A673 (cell line): ENCODE measurements around the gene PDE11A. TPM values are rescaled to one million over a fixed set of nuclear protein-coding genes. Genes with fewer than 3 reads are reported as not detected.

Experiments
- BruUV-seq: library from RNA; stranded (reverse); fragments of 400-500 nt; replicated peaks from 2 replicates; lab custom pipeline; 2021; lab: Mats Ljungman, UMichigan
- CTCF ChIA-PET: fragments of 300-600 bp; sonication (Branson Sonifier 250); formaldehyde crosslinking; loops from one replicate; lab custom pipeline; 2022; ENCODE audit warnings: antibody characterized with exemption; lab: Charles Lee
- POLR2A ChIA-PET: fragments of 300-600 bp; sonication (Branson Sonifier 250); formaldehyde crosslinking; loops from one replicate; lab custom pipeline; 2022; ENCODE audit warnings: antibody characterized with exemption; ENCODE audit not compliant: low non-redundant PET; lab: Charles Lee
- DNase-seq: peaks from one replicate; pipeline ENCODE4 v3.0.0-alpha.2; 2015; ENCODE audit warnings: low spot score
- H3K27ac ChIP-seq: fragments of 200-600 bp; sonication (generic); 2 replicates; pipeline ENCODE4 v1.5.1; 2016; ENCODE audit warnings: mixed run types, low read depth, mild to moderate bottlenecking, mixed read lengths, antibody characterized with exemption, low read length; ENCODE audit not compliant: poor library complexity, severe bottlenecking
- H3K27me3 ChIP-seq: fragments of 200-600 bp; sonication (generic); replicated peaks from 2 replicates; pipeline ENCODE4 v1.6.1; 2017; ENCODE audit warnings: mixed run types, low read depth, mild to moderate bottlenecking, mixed read lengths, antibody characterized with exemption, low read length; ENCODE audit not compliant: insufficient read depth, poor library complexity
- H3K36me3 ChIP-seq: fragments of 200-600 bp; sonication (generic); 2 replicates; pipeline ENCODE4 v1.6.1; 2016; ENCODE audit warnings: mixed run types, mild to moderate bottlenecking, mixed read lengths, antibody characterized with exemption, low read length; ENCODE audit not compliant: insufficient read depth, poor library complexity, severe bottlenecking
- H3K4me1 ChIP-seq: fragments of 200-600 bp; sonication (generic); 2 replicates; pipeline ENCODE4 v1.6.1; 2017; ENCODE audit warnings: mixed run types, mild to moderate bottlenecking, mixed read lengths, antibody characterized with exemption, low read length; ENCODE audit not compliant: insufficient read depth, poor library complexity, severe bottlenecking
- H3K4me3 ChIP-seq: fragments of 200-600 bp; sonication (generic); 2 replicates; pipeline ENCODE4 v1.5.1; 2016; ENCODE audit warnings: low read depth, mixed run types, mild to moderate bottlenecking, mixed read lengths, low read length; ENCODE audit not compliant: poor library complexity, severe bottlenecking
- H3K9me3 ChIP-seq: fragments of 200-600 bp; sonication (generic); 2 replicates; pipeline ENCODE4 v1.6.1; 2016; ENCODE audit warnings: mixed run types, low read depth, mild to moderate bottlenecking, mixed read lengths, antibody characterized with exemption, low read length; ENCODE audit not compliant: poor library complexity, severe bottlenecking
- CTCF ChIP-seq: fragments of 300-800, 200-600 bp; sonication (generic); conservative IDR thresholded peaks from 2 replicates; pipeline ENCODE4 v1.5.1; 2017; ENCODE audit warnings: low read depth, mild to moderate bottlenecking, antibody characterized with exemption, low read length, moderate library complexity, mixed read lengths
- EZH2 ChIP-seq: fragments of 200-600 bp; sonication (generic); IDR thresholded peaks from 2 replicates; pipeline ENCODE4 v1.6.1; 2017; ENCODE audit warnings: borderline replicate concordance, low read depth, mild to moderate bottlenecking, mixed read lengths, antibody characterized with exemption, low read length; ENCODE audit not compliant: poor library complexity, severe bottlenecking
- intact Hi-C: fragments of 100-400 bp; cut with micrococcal nuclease; formaldehyde crosslinking; loops from one replicate; pipeline ENCODE4 v1.10.0; 2022; ENCODE audit not compliant: unreplicated experiment
- total RNA-seq: library from RNA; stranded (reverse); gene quantifications from 2 replicates; pipeline ENCODE4 v1.2.3, GENCODE V29; 2021

Gene PDE11A
- total RNA-seq, 1 experiment from 2014 or later, result not detected

DNA sequence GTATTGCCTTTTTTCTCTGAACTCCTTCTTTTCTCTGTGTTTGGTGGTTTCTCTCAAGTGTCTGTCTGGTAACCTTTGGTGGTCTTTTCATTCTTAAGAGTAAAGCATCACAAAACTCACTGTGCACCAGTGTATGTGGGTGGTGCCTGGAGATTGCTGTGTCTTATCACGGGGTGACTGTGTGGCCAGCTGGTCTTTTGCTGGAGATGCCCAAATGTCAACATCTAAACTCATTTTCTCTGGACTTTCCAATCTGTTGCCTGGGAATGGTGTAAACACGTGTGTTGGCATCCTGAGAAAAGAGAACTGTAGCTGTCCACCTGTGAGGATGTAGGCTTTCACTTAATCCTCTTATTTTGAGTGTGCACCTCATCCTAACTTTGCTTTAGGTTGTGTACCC is 356.8 kb downstream of the PDE11A start:
- no peak for DNase-seq
- ChIA-PET CTCF (no interaction called here), POLR2A (no interaction called here)
- no peak for TF ChIP-seq CTCF
- TF ChIP-seq EZH2, result no peak
- Histone ChIP-seq H3K4me1 (no peaks in the 10 kb centered on the region), H3K36me3 (no peaks in the 10 kb centered on the region), H3K27ac (no peak overlapping the region), H3K9me3 (no peaks in the 10 kb centered on the region), H3K27me3 (no peaks in the 10 kb centered on the region), H3K4me3 (no peak overlapping the region)
- intact Hi-C loops, result no loop called here
- BruUV-seq, result no TSS peak

DNA sequence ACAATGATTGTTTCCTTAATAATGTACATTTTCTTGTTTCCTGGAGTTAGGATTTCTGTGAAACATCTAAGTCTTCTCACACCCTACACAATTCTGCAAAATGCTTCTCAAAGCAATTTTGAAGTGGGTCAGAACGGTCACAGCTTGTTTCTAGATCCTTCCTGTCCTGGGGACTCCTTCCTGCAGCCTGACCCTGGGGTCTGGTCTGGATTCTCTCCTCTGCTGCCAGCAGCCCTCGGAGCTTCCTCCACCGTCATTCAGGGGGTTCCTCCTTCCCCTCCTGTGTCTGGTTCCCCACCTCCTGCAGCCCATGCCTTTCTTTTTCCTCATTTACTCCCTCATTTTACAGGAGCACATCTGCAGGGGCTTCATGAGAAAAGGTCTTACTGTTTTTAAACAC is 357.9 kb downstream of the PDE11A start:
- ChIA-PET POLR2A (no interaction called here), CTCF (no interaction called here)
- Histone ChIP-seq H3K27me3 (no peaks in the 10 kb centered on the region), H3K4me3 (no peak overlapping the region), H3K36me3 (no peaks in the 10 kb centered on the region), H3K27ac (no peak overlapping the region), H3K9me3 (no peaks in the 10 kb centered on the region), H3K4me1 (no peaks in the 10 kb centered on the region)
- BruUV-seq, result no TSS peak
- intact Hi-C loops, result no loop called here
- no peak for DNase-seq
- no peak for TF ChIP-seq CTCF
- TF ChIP-seq EZH2, result no peak

- ChIA-PET CTCF (no interaction called here), POLR2A (no interaction called here)
- H3K4me3 ChIP-seq, result no peak overlapping the region
- H3K9me3 ChIP-seq, result no peaks in the 10 kb centered on the region
- no TSS peak for BruUV-seq
- no peaks in the 10 kb centered on the region for H3K27me3 ChIP-seq
- intact Hi-C loops, result no loop called here
- no peaks in the 10 kb centered on the region for H3K4me1 ChIP-seq
- H3K27ac ChIP-seq, result no peak overlapping the region
- TF ChIP-seq EZH2, result no peak
- no peak for TF ChIP-seq CTCF
- no peak for DNase-seq
- no peaks in the 10 kb centered on the region for H3K36me3 ChIP-seq
Observed at GRCh38 chr2:177712462-177712861, 360.1 kb downstream of the PDE11A start.
